AG10803 (cell line): ENCODE results near the gene ADCY9.
A peak's percentile ranks its signal among the peaks of the same experiment; 100 is the strongest.

Experiments used
- DNase-seq: peaks from one replicate; pipeline ENCODE4 v3.0.0; 2010; ENCODE audit warnings: low read depth
- H3K4me3 ChIP-seq: 2 replicates; pipeline ENCODE4 v1.5.1; 2011; ENCODE audit warnings: mild to moderate bottlenecking, low read length, control low read depth
- TF ChIP-seq, protein P1 (sequence below): conservative IDR thresholded peaks from 2 replicates; pipeline ENCODE4 v1.5.1; 2011; ENCODE audit warnings: mild to moderate bottlenecking, low read length, control low read depth, inconsistent platforms

Gene ADCY9

DNA sequence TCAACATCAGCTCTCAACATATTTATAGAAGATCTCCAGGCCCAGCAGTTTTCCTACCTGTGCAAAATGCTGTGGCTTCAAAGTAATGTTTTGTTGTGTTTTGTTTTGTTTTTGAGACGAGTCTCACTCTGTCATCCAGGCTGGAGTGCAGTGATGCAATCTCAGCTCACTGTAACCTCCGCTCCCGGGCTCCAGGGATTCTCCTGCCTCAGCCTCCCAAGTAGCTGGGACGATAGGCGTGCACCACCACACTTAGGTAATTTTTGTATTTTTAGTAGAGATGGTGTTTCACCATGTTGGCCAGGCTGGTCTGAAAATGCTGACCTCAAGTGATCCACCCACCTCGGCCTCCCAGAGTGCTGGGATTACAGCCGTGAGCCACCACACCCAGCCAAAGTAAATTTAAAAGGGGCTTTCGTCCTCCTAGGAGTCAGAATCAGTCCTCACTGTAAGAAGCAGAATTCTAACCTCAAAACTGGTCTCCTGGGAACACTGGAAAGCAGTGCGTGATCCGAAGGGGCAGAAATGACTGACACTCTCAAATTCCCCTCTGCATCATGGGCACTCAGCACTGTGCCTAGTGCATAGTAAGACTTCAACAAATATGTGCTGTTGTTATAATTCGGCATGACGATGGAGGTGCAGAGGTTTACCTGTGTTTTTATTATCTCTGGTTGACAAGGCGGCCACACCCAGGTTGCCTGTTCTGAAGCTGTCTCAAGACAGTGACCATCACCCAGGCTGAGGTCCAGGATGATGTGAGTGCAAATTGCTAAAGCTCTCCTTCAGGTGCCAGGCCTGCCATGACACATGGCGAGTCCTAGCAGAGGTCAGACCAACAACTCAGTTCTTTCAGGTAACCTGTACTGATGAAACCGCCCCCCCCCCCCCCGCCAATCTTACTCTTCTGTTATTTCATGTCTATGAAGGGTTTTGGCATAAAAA is 59.8 kb downstream of the ADCY9 start:
- TF ChIP-seq, protein P1, sequence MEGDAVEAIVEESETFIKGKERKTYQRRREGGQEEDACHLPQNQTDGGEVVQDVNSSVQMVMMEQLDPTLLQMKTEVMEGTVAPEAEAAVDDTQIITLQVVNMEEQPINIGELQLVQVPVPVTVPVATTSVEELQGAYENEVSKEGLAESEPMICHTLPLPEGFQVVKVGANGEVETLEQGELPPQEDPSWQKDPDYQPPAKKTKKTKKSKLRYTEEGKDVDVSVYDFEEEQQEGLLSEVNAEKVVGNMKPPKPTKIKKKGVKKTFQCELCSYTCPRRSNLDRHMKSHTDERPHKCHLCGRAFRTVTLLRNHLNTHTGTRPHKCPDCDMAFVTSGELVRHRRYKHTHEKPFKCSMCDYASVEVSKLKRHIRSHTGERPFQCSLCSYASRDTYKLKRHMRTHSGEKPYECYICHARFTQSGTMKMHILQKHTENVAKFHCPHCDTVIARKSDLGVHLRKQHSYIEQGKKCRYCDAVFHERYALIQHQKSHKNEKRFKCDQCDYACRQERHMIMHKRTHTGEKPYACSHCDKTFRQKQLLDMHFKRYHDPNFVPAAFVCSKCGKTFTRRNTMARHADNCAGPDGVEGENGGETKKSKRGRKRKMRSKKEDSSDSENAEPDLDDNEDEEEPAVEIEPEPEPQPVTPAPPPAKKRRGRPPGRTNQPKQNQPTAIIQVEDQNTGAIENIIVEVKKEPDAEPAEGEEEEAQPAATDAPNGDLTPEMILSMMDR = no peak
- DNase-seq = no peak
- H3K4me3 ChIP-seq = no peak overlapping the region

DNA sequence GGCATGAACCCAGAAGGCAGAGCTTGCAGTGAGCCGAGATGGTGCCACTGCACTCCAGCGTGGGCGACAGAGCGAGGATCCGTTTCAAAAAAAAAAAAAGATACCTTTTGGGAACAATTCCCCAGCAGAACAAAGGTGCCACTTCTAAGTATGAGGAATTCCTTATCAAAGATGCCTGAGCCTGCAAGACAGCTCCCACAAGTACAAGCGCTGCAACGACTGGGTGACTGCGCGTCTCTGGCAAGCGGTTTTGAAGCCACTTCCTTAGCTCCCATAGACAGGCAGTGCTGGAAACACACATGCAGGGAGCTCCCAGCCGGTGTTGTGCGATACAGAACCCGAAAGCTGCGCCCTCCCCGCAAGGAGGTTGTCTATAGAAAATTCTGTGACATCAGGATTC is 60.5 kb downstream of the ADCY9 start:
- TF ChIP-seq, protein P1 = no peak
- DNase-seq = no peak
- H3K4me3 ChIP-seq = no peak overlapping the region

DNA sequence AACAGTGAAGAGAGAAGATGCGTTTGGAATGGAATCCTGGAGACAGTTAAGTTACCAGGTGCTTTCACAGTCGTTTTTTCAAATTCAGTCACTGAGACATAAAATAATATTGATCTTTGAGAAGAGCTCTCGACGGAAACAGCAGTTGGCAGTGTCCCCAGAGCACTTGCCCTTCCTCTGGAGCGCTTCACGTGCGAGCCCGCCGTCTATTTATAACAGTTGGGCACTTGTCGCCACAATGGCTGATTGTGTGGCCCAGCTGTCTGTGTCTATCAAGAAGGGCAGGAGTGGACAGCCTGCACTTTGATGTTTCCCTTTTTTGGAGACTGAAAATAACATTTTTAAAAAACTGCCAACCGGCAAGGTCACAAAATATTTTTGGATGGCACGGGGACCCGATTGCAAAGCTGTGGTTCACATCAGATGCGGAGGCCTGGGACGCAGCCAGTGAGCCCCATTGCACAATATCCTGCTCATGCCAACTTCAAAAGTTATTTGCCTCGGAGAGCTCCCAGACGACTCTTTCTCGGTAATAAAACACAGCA is 62.9 kb downstream of the ADCY9 start:
- peak overlapping the region; percentile 49 for H3K4me3 ChIP-seq
- no peak for DNase-seq
- TF ChIP-seq, protein P1 = no peak

DNA sequence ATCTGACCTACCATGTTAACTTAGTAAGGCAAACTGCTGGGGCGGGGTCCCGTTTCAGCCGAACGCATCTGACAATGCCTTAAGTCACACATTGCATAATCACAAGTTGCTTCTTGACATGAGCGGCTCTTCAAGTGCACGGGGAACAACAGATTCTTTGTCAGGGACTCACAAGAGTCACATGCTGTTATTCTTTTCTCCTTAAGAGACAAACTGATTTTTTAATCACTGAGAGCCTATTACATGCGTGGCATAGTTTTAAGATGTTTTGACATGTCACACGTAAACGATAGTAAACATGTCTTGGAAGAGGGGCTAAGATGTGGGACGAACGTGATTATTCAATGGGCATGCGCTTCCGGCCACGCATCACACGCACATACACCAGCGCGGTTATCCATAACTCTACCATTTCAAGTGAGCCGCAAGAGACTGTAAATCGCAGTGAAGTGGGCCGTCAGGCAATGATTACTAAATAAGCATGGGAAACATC is 63.4 kb downstream of the ADCY9 start:
- peak overlapping the region; percentile 49 for H3K4me3 ChIP-seq
- TF ChIP-seq, protein P1 = no peak
- peak; percentile 92 for DNase-seq

DNA sequence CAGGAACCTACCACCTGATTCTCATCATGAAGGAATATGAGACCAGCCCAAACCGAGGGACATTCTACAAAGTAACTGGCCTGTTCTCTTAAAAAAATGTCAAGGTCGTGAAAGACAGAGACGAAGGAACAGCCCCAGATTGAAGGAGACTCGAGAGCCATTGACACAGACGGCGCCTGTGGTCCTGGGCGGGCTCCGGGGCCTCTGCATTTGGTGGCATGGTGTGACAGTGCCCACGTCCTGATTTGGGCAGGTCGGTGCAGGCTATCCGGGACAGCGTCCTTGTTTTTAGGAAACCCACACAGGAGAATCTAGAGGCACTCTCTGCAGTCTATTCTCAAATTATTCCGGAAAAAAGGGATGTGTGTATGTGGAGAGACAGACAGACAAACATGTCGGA is 64.1 kb downstream of the ADCY9 start:
- no peak overlapping the region for H3K4me3 ChIP-seq
- DNase-seq = no peak
- TF ChIP-seq, protein P1 = no peak

DNA sequence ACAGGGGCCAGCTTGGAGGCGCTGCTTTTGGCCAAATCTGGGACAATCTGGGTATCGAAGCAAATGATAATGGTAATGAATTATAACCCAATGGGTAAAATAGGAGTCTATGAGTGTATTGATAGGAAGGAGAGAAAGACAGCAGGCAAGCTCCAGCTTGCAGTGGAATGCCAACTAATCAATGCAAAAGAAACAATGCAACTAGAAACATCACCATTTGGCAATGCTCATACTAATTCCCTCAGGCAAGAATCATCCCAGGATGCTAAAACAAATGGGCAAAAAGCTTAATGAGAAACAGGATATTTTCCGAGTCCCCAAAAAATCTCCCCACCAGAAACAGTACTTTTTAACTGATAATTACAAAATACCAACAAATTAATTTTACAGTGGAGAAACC is 64.7 kb downstream of the ADCY9 start:
- H3K4me3 ChIP-seq = no peak overlapping the region
- DNase-seq = peak; percentile 53

More for the DNA sequence above, 64.7 kb downstream of the ADCY9 start:
- TF ChIP-seq, protein P1 = no peak
